Fibroblast of lung (primary cell): ENCODE results near the gene UCN3.

Experiments used
- CTCF ChIP-seq, 2 donors: IDR thresholded peaks in 1 of 2; conservative IDR thresholded peaks in 1 of 2; 1 replicate in 1 of 2; 2 replicates in 1 of 2; pipeline ENCODE4 v1.5.1; 2011 to 2012; ENCODE audit warnings: low read length in 2 of 2, control low read depth in 1 of 2, inconsistent platforms in 1 of 2, low read depth in 1 of 2, mild to moderate bottlenecking in 1 of 2
- EZH2 ChIP-seq: IDR thresholded peaks from 2 replicates; pipeline ENCODE4 v1.5.1; 2012; ENCODE audit warnings: low read length, control low read depth, mild to moderate bottlenecking; ENCODE audit errors: missing control alignments

- TF ChIP-seq CTCF (conservative IDR thresholded peaks at IDR 0.05 in 1 of 2, IDR thresholded peaks at IDR 0.05 in 1 of 2; ENCODE audit: low read depth in 1 of 2, low read length in 2 of 2), result no peak
- no peak for TF ChIP-seq EZH2
Observed at GRCh38 chr10:5387169-5387568, 22.4 kb downstream of the UCN3 start.
